Liver (tissue), 9 donors: ENCODE data around the gene NBAS. TPM values are rescaled to one million over a fixed set of nuclear protein-coding genes. Genes with fewer than 3 reads are reported as not detected.

ENCODE experiments used
- DNase-seq: peaks from one replicate; pipeline ENCODE4 v3.0.0-alpha.2; 2017; ENCODE audit warnings: low spot score
- H3K27ac ChIP-seq, 2 donors: one replicate each; pipeline ENCODE4 v1.7.0; 2013; ENCODE audit warnings: inconsistent platforms in 2 of 2, low read length in 2 of 2, control low read depth in 1 of 2, low read depth in 1 of 2, mild to moderate bottlenecking in 1 of 2
- H3K27me3 ChIP-seq, 4 donors: one replicate each; pipeline versions ENCODE4 v1.6.1 to v1.7.0; 2013; ENCODE audit warnings: low read length in 3 of 4, inconsistent platforms in 1 of 4, mild to moderate bottlenecking in 1 of 4, moderate library complexity in 1 of 4; ENCODE audit not compliant: control insufficient read depth in 4 of 4, insufficient read depth in 4 of 4
- H3K36me3 ChIP-seq, 4 donors: one replicate each; pipeline versions ENCODE4 v1.6.1 to v1.7.0; 2013; ENCODE audit warnings: low read length in 3 of 4, mild to moderate bottlenecking in 3 of 4, low read depth in 1 of 4, moderate library complexity in 1 of 4; ENCODE audit not compliant: control insufficient read depth in 4 of 4, insufficient read depth in 3 of 4
- H3K4me1 ChIP-seq, 4 donors: one replicate each; pipeline versions ENCODE4 v1.6.1 to v1.7.0; 2013; ENCODE audit warnings: low read length in 3 of 4, mild to moderate bottlenecking in 3 of 4, moderate library complexity in 1 of 4; ENCODE audit not compliant: control insufficient read depth in 4 of 4, insufficient read depth in 4 of 4
- H3K4me3 ChIP-seq, 3 donors: one replicate each; pipeline versions ENCODE4 v1.6.1 to v1.7.0; 2013; ENCODE audit warnings: low read length in 3 of 3, control low read depth in 1 of 3, low read depth in 1 of 3, mild to moderate bottlenecking in 1 of 3
- H3K9ac ChIP-seq, 2 donors: one replicate each; pipeline ENCODE4 v1.7.0; 2013; ENCODE audit warnings: low read length in 2 of 2, mild to moderate bottlenecking in 2 of 2, moderate library complexity in 2 of 2, control low read depth in 1 of 2, low read depth in 1 of 2
- H3K9me3 ChIP-seq, 4 donors: one replicate each; pipeline versions ENCODE4 v1.6.1 to v1.7.0; 2013; ENCODE audit warnings: low read length in 3 of 4; ENCODE audit not compliant: control insufficient read depth in 4 of 4
- EGR1 ChIP-seq, 2 donors: IDR thresholded peaks; 2 replicates each; pipeline ENCODE4 v1.6.1; 2016 to 2018; ENCODE audit warnings: antibody characterized with exemption in 2 of 2, low read depth in 2 of 2
- FOXA1 ChIP-seq: IDR thresholded peaks from 2 replicates; pipeline ENCODE4 v1.6.1; 2016; ENCODE audit warnings: antibody characterized with exemption
- FOXA2 ChIP-seq: IDR thresholded peaks from 2 replicates; pipeline ENCODE4 v1.6.1; 2016; ENCODE audit warnings: antibody characterized with exemption
- GABPA ChIP-seq, 2 donors: IDR thresholded peaks in 1 of 2; conservative IDR thresholded peaks in 1 of 2; 2 replicates each; pipeline ENCODE4 v1.6.1; 2016; ENCODE audit warnings: antibody characterized with exemption in 2 of 2, mild to moderate bottlenecking in 1 of 2, moderate library complexity in 1 of 2
- HNF4A ChIP-seq, 2 donors: conservative IDR thresholded peaks; 2 replicates each; pipeline ENCODE4 v1.6.1; 2016; ENCODE audit warnings: antibody characterized with exemption in 2 of 2, mild to moderate bottlenecking in 2 of 2
- HNF4G ChIP-seq: IDR thresholded peaks from 2 replicates; pipeline ENCODE4 v1.6.1; 2016; ENCODE audit warnings: antibody characterized with exemption
- JUND ChIP-seq, 2 donors: IDR thresholded peaks; 2 replicates each; pipeline ENCODE4 v1.6.1; 2016; ENCODE audit warnings: antibody characterized with exemption in 2 of 2
- NR2F2 ChIP-seq: IDR thresholded peaks from 2 replicates; pipeline ENCODE4 v1.6.1; 2016; ENCODE audit warnings: antibody characterized with exemption
- RAD21 ChIP-seq, 2 donors: IDR thresholded peaks; 2 replicates each; pipeline ENCODE4 v1.6.1; 2016; ENCODE audit warnings: antibody characterized with exemption in 2 of 2, mild to moderate bottlenecking in 2 of 2
- RXRA ChIP-seq, 2 donors: IDR thresholded peaks; 2 replicates each; pipeline ENCODE4 v1.6.1; 2017 to 2018; ENCODE audit warnings: antibody characterized with exemption in 2 of 2, mild to moderate bottlenecking in 1 of 2
- SP1 ChIP-seq: IDR thresholded peaks from 2 replicates; pipeline ENCODE4 v1.6.1; 2018; ENCODE audit warnings: antibody characterized with exemption, mild to moderate bottlenecking
- TAF1 ChIP-seq: conservative IDR thresholded peaks from 2 replicates; pipeline ENCODE4 v1.6.1; 2016; ENCODE audit warnings: antibody characterized with exemption, mild to moderate bottlenecking
- YY1 ChIP-seq: IDR thresholded peaks from 2 replicates; pipeline ENCODE4 v1.6.1; 2016; ENCODE audit warnings: antibody characterized with exemption, mild to moderate bottlenecking
- WGBS: extraction: QIAGEN DNeasy Blood & Tissue Kit; methylation state at CpG from one replicate; pipeline ENCODE4 v1.1.7; 2013; 5-methylcytosine and 5-hydroxymethylcytosine counted together
- polyA plus RNA-seq, 2 donors: library from polyadenylated mRNA; stranded (reverse) in 1 of 2; unstranded in 1 of 2; fragments of 200-250 nt in 1 of 2; fragments of >200 nt in 1 of 2; fragmentation: Nextera tagmentation in 1 of 2; extraction: Ambion mirVana in 1 of 2; gene quantifications; one replicate each; pipeline versions ENCODE4 v1.2.1 to v1.2.3, GENCODE V29; 2013 to 2015
- total RNA-seq, 2 donors: library from RNA; depleted of rRNA; stranded (reverse); fragments of >200 nt; gene quantifications; one replicate each; pipeline ENCODE4 v1.2.3, GENCODE V29; 2014
- TF ChIP-seq, protein P1 (sequence below): fragments of 150-350 bp; IDR thresholded peaks from 2 replicates; pipeline ENCODE4 v1.5.1; 2017; ENCODE audit warnings: improper control_type of control experiment, low read depth, low read length; ENCODE audit not compliant: missing input control
- TF ChIP-seq, protein P2 (sequence below): IDR thresholded peaks from 2 replicates; pipeline ENCODE4 v1.6.1; 2016; ENCODE audit warnings: antibody characterized with exemption
- TF ChIP-seq, protein P3 (sequence below): IDR thresholded peaks from 2 replicates; pipeline ENCODE4 v1.6.1; 2016; ENCODE audit warnings: antibody characterized with exemption
- TF ChIP-seq, protein P4 (sequence below): IDR thresholded peaks from 2 replicates; pipeline ENCODE4 v1.6.1; 2016; ENCODE audit warnings: antibody characterized with exemption, mild to moderate bottlenecking
- TF ChIP-seq, protein P5 (sequence below): IDR thresholded peaks from 2 replicates; pipeline ENCODE4 v1.6.1; 2016; ENCODE audit warnings: antibody characterized with exemption
- donor health status: healthy.
- donor health status: healthy.
- donor health status: healthy.
- donor health status: healthy.
- donor health status: healthy.

NBAS gene
- total and polyA plus RNA-seq, 4 donors: 10.5 to 40.0 (median 18.9) TPM

DNA sequence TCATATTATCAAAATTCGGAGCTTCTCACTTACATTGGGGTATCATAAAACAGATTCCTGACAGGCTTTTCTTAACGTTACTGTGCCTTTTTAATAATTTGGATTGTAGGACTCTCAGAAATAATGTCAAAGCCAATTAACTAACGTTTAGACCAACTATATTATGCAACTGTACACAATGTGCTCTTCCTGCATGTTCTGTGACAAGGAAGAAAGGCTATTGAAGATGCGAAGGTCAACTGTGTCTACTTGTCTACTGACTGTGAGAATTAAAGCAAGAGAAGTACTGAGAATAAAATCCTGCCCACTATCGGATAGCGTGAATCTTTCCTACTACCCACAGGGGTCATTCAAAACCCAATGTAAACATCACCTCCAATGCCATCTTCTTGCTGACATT, 393.0 kb downstream of the NBAS start:
- WGBS: 90% methylated on average over 6 of the region's 6 CpGs

More for the DNA sequence above, 393.0 kb downstream of the NBAS start:
- Histone ChIP-seq H3K36me3 (peaks cover 0 to 7% (median 3%) of the 10 kb centered on the region in 4 donors), H3K9ac (no peak overlapping the region), H3K4me1 (peaks cover 0 to 3% (median 0%) of the 10 kb centered on the region in 4 donors), H3K27me3 (no peaks in the 10 kb centered on the region), H3K27ac (no peak overlapping the region), H3K9me3 (no peaks in the 10 kb centered on the region), H3K4me3 (no peak overlapping the region)
- DNase-seq: no peak
- TF ChIP-seq GABPA (IDR thresholded peaks at IDR 0.05 in 1 of 2, conservative IDR thresholded peaks at IDR 0.05 in 1 of 2): no peak
- TF ChIP-seq SP1: no peak
- TF ChIP-seq, protein P1, sequence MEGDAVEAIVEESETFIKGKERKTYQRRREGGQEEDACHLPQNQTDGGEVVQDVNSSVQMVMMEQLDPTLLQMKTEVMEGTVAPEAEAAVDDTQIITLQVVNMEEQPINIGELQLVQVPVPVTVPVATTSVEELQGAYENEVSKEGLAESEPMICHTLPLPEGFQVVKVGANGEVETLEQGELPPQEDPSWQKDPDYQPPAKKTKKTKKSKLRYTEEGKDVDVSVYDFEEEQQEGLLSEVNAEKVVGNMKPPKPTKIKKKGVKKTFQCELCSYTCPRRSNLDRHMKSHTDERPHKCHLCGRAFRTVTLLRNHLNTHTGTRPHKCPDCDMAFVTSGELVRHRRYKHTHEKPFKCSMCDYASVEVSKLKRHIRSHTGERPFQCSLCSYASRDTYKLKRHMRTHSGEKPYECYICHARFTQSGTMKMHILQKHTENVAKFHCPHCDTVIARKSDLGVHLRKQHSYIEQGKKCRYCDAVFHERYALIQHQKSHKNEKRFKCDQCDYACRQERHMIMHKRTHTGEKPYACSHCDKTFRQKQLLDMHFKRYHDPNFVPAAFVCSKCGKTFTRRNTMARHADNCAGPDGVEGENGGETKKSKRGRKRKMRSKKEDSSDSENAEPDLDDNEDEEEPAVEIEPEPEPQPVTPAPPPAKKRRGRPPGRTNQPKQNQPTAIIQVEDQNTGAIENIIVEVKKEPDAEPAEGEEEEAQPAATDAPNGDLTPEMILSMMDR: no peak
- TF ChIP-seq JUND (IDR thresholded peaks at IDR 0.05): no peak
- no peak for TF ChIP-seq NR2F2
- no peak for TF ChIP-seq HNF4G
- TF ChIP-seq, protein P2, sequence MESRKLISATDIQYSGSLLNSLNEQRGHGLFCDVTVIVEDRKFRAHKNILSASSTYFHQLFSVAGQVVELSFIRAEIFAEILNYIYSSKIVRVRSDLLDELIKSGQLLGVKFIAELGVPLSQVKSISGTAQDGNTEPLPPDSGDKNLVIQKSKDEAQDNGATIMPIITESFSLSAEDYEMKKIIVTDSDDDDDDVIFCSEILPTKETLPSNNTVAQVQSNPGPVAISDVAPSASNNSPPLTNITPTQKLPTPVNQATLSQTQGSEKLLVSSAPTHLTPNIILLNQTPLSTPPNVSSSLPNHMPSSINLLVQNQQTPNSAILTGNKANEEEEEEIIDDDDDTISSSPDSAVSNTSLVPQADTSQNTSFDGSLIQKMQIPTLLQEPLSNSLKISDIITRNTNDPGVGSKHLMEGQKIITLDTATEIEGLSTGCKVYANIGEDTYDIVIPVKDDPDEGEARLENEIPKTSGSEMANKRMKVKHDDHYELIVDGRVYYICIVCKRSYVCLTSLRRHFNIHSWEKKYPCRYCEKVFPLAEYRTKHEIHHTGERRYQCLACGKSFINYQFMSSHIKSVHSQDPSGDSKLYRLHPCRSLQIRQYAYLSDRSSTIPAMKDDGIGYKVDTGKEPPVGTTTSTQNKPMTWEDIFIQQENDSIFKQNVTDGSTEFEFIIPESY: no peak
- TF ChIP-seq TAF1: no peak
- TF ChIP-seq RXRA (IDR thresholded peaks at IDR 0.05): no peak
- no peak for TF ChIP-seq YY1
- TF ChIP-seq, protein P3, sequence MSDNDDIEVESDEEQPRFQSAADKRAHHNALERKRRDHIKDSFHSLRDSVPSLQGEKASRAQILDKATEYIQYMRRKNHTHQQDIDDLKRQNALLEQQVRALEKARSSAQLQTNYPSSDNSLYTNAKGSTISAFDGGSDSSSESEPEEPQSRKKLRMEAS: no peak
- TF ChIP-seq, protein P4, sequence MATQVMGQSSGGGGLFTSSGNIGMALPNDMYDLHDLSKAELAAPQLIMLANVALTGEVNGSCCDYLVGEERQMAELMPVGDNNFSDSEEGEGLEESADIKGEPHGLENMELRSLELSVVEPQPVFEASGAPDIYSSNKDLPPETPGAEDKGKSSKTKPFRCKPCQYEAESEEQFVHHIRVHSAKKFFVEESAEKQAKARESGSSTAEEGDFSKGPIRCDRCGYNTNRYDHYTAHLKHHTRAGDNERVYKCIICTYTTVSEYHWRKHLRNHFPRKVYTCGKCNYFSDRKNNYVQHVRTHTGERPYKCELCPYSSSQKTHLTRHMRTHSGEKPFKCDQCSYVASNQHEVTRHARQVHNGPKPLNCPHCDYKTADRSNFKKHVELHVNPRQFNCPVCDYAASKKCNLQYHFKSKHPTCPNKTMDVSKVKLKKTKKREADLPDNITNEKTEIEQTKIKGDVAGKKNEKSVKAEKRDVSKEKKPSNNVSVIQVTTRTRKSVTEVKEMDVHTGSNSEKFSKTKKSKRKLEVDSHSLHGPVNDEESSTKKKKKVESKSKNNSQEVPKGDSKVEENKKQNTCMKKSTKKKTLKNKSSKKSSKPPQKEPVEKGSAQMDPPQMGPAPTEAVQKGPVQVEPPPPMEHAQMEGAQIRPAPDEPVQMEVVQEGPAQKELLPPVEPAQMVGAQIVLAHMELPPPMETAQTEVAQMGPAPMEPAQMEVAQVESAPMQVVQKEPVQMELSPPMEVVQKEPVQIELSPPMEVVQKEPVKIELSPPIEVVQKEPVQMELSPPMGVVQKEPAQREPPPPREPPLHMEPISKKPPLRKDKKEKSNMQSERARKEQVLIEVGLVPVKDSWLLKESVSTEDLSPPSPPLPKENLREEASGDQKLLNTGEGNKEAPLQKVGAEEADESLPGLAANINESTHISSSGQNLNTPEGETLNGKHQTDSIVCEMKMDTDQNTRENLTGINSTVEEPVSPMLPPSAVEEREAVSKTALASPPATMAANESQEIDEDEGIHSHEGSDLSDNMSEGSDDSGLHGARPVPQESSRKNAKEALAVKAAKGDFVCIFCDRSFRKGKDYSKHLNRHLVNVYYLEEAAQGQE: no peak
- no peak for TF ChIP-seq FOXA1
- no peak for TF ChIP-seq FOXA2
- no peak for TF ChIP-seq HNF4A (conservative IDR thresholded peaks at IDR 0.05)
- TF ChIP-seq EGR1 (IDR thresholded peaks at IDR 0.05; ENCODE audit: low read depth in 2 of 2): no peak
- TF ChIP-seq RAD21 (IDR thresholded peaks at IDR 0.05): no peak
- TF ChIP-seq, protein P5, sequence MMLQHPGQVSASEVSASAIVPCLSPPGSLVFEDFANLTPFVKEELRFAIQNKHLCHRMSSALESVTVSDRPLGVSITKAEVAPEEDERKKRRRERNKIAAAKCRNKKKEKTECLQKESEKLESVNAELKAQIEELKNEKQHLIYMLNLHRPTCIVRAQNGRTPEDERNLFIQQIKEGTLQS: no peak
